Sigmoid colon (tissue), 4 donors: ENCODE measurements around the gene NAA40.

Source experiments
- CTCF ChIP-seq, 4 experiments: fragments of 450-650 bp in 3 of 4; fragments of 200-600 bp in 1 of 4; IDR thresholded peaks; one replicate each; pipeline ENCODE4 v1.5.1; 2016 to 2019; ENCODE audit warnings: antibody characterized with exemption in 4 of 4, mild to moderate bottlenecking in 3 of 4, moderate library complexity in 2 of 4
- EP300 ChIP-seq, 4 donors: sonication (generic); formaldehyde crosslinking; IDR thresholded peaks; one replicate each; pipeline ENCODE4 v1.6.1; 2017; ENCODE audit warnings: antibody characterized with exemption in 4 of 4
- POLR2A ChIP-seq, 2 donors: fragments of 450-650 bp; IDR thresholded peaks; one replicate each; pipeline ENCODE4 v1.6.1; 2016; ENCODE audit warnings: antibody characterized with exemption in 2 of 2, mild to moderate bottlenecking in 2 of 2, moderate library complexity in 2 of 2
- POLR2AphosphoS5 ChIP-seq, 4 donors: sonication (generic); formaldehyde crosslinking; IDR thresholded peaks; one replicate each; pipeline ENCODE4 v1.6.1; 2017; ENCODE audit warnings: antibody characterized with exemption in 4 of 4

DNA sequence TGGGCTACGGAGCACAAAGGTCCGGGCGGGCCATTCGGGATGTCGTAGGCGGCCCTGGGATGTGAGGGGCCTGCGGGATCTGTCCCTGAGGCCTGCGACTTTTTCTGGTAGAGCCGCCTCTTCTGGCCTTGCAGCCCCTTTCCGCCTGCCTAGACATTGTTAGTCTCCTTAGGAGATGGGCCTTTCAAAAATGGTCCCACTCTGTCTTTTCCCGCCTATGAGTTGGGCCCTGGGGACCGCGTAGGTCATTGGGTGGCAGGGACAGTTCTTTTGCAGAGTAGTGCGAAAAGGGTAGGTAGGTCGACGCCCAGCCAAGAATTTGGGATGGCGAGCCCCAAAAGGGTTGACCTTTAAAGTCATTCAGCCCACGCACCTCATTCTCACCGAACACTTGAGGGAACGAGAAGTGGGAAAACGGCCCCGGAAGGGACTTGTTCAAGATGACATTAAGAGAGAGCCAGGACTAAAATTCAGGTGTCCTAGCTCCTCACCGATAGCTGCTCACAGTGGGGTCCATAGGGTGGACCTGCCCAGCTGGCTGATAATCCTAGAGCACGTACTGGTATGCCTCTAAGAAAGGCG, 48.2 kb downstream of the NAA40 start:
- TF ChIP-seq CTCF (IDR thresholded peaks at IDR 0.05) (no peak), POLR2AphosphoS5 (IDR thresholded peaks at IDR 0.05) (no peak), EP300 (IDR thresholded peaks at IDR 0.05) (no peak), POLR2A (IDR thresholded peaks at IDR 0.05) (no peak)
